Kidney epithelial cell (primary cell): ENCODE measurements around the gene PSMD6. TPM values are rescaled to one million over a fixed set of nuclear protein-coding genes. Genes with fewer than 3 reads are reported as not detected.

Experiments
- DNase-seq: peaks from one replicate; pipeline ENCODE4 v3.0.0-alpha.2; 2010; ENCODE audit warnings: low read depth
- H3K27me3 ChIP-seq: 2 replicates; pipeline ENCODE4 v1.6.0; 2011; ENCODE audit warnings: low read length; ENCODE audit not compliant: control insufficient read depth, insufficient read depth
- H3K36me3 ChIP-seq: 2 replicates; pipeline ENCODE4 v1.5.1; 2011; ENCODE audit warnings: low read length; ENCODE audit not compliant: control insufficient read depth, insufficient read depth
- H3K4me3 ChIP-seq: 2 replicates; pipeline ENCODE4 v1.5.1; 2011; ENCODE audit warnings: low read depth, mild to moderate bottlenecking, control low read depth, low read length
- CTCF ChIP-seq: IDR thresholded peaks from 2 replicates; pipeline ENCODE4 v1.5.1; 2011; ENCODE audit warnings: mild to moderate bottlenecking, moderate library complexity, low read length, control low read depth, inconsistent platforms; ENCODE audit not compliant: insufficient read depth, poor library complexity, severe bottlenecking
- total RNA-seq: library from RNA; depleted of rRNA; stranded (reverse); fragments of >200 nt; gene quantifications from 2 replicates; pipeline ENCODE4 v1.2.3, GENCODE V29; 2015

PSMD6 gene
- 97.4 and 98.6 TPM in 2 replicates for total RNA-seq

DNA sequence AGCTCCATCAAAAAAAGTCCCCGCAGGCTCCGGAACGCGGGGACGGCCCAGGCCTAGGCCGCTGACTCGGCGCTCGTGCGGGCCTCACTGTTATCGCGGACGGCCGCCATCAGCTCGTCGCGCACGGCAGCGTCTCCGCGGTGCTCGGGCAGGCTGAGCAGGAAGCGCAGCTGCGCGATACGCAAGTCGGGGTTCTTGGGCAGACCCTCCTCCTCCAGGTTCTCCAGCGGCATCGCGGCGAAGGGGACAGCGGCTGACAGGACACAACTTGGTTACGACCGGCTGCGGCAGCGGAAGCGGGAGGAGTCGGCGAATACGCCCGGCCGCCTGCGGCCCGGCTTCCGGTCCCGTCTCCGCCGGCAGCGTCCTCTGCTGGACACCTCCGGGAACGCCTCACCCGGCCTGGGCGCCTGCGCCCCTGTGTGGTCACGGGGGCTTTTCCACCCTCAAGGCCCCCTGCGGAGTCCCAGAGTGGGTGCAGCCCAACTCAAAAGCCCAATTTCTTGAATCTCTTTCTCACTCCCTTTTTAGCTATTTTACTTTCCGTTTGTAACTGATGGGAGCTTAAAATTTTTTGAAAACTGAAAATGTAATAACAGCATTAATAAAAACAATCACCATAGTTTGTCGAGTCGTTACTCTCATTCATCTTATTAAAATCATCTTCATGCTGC, at the start of gene PSMD6:
Gene PSMD6 (minus strand): TSS at position 308 of the 674 bp plus-strand sequence. CDS start 75 bp downstream, at position 233.
- Histone ChIP-seq H3K36me3 (peaks cover under 1% of the 10 kb centered on the region), H3K4me3 (peak within 1 kb of the TSS; percentile 98), H3K27me3 (no peaks in the 10 kb centered on the region)
- peak; percentile 100 for TF ChIP-seq CTCF
- no peak for DNase-seq

GRCh38 chr3:64072126-64072525, 48.8 kb upstream of the PSMD6 start:
- Histone ChIP-seq H3K27me3 (no peaks in the 10 kb centered on the region), H3K36me3 (no peaks in the 10 kb centered on the region), H3K4me3 (no peak overlapping the region)
- no peak for DNase-seq
- no peak for TF ChIP-seq CTCF

GRCh38 chr3:64070704-64071103, 47.4 kb upstream of the PSMD6 start:
- H3K4me3 ChIP-seq, result no peak overlapping the region
- no peak for DNase-seq
- TF ChIP-seq CTCF, result no peak
- no peaks in the 10 kb centered on the region for H3K27me3 ChIP-seq
- H3K36me3 ChIP-seq, result no peaks in the 10 kb centered on the region

DNA sequence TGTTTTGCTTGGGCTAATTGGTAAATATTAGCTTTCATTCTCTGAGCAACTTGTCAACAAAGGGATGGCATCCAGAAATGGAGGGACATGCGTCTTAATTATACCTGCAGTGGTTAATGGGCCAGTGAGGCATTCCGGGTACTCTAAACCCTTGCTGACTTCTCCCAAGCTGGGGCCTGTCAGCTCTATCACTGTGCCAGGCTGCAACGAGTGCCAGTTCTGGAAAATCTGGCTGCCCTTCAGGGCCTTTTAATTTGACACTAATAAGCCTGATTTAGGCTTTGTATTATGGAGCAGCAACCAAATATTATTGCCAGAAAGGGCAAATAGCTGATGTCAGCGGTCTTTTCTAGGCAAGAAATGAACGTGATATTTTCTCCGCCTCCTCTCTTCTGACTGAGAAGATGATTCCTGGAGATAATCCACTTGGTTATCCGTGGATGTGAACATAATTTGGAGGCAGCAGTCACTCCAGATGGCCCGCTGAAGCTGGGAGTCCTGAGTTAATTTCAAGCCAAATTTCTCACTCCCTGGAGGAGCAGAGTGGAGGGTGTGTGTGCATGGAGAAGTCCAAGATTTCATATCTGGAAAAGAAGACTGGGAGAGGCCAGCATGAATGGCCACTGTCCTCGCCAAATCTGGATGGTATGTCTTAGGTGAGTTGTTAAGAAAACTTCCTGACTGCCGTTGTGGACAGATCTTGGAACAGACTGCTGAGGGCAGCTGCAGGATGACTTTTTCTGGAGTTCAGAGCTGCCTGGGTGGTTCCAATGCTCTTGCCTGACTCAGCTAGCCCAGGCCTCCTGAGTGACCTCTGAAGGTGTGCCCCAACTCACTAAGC, 44.4 kb upstream of the PSMD6 start:
- TF ChIP-seq CTCF, result no peak
- DNase-seq, result no peak
- Histone ChIP-seq H3K4me3 (no peak overlapping the region), H3K36me3 (no peaks in the 10 kb centered on the region), H3K27me3 (no peaks in the 10 kb centered on the region)

DNA sequence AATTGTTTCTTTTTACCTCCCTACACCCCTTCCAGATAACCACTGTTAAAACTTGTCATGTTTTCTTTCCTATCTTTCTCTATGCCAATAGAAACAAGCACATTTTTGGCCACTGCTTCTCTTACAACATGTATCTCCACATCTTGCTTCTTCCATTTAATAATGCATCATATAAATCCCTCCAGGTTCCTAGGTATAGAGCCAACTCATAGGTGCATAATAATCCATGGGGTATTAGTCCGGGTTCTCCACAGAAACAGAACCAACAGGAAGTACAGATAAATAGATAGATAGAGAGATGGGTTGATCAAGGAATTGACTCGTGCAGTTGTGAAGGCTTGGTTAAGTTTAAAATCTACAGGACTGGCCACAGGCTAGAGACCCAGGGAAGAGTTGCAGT, 41.5 kb upstream of the PSMD6 start:
- Histone ChIP-seq H3K4me3 (no peak overlapping the region), H3K27me3 (no peaks in the 10 kb centered on the region), H3K36me3 (no peaks in the 10 kb centered on the region)
- no peak for TF ChIP-seq CTCF
- no peak for DNase-seq

DNA sequence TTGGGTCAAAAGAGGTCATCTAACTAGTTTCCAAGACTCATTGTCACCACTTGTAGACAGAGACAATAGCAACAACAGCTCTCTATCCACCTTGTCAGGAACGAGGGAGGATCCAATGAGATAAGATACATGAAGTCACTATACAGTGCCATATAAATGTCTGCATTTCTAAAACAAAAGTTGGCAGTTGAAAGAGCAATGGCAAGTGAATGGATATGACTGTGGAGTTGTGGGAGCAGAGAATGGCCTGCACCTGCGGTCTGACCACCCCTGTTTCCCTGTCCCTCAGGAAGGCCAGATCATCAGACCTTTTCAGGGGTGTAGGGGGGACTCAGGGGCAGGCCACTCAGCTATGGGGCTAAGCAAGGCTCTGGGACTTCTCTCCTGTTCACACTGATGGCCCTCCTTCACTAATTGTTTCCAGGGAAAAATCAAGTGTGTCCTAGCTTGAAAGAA, 40.7 kb upstream of the PSMD6 start:
- TF ChIP-seq CTCF, result no peak
- no peaks in the 10 kb centered on the region for H3K36me3 ChIP-seq

More for the DNA sequence above, 40.7 kb upstream of the PSMD6 start:
- DNase-seq, result no peak
- H3K4me3 ChIP-seq, result no peak overlapping the region
- no peaks in the 10 kb centered on the region for H3K27me3 ChIP-seq
